Heart right ventricle (tissue), 16 donors: Measurements from ENCODE around the gene RHOG. TPM values are rescaled to one million over a fixed set of nuclear protein-coding genes. Genes with fewer than 3 reads are reported as not detected.
A peak's percentile ranks its signal among the peaks of the same experiment; 100 is the strongest.

Experiments
- ATAC-seq, 8 donors: fragments of 200-7000 bp; cut with Tn5 transposase; one replicate each; pipeline ENCODE4 v1.9.1; 2020; ENCODE audit warnings: mild to moderate bottlenecking in 8 of 8, moderate library complexity in 8 of 8, moderate number of reproducible peaks in 1 of 8
- DNase-seq, 2 donors: peaks; one replicate each; pipeline ENCODE4 v3.0.0-alpha.2; 2020
- H3K27ac ChIP-seq, 10 donors: fragments of 200-600 bp; sonication (generic) in 2 of 10; one replicate each; pipeline versions ENCODE4 v1.5.0 to v1.8.0; 2020 to 2022; ENCODE audit warnings: mild to moderate bottlenecking in 3 of 10
- H3K27me3 ChIP-seq, 7 donors: fragments of 200-600 bp; one replicate each; pipeline ENCODE4 v1.8.0; 2021 to 2022; ENCODE audit warnings: mild to moderate bottlenecking in 2 of 7
- H3K36me3 ChIP-seq, 9 donors: fragments of 200-600 bp; sonication (generic) in 1 of 9; one replicate each; pipeline versions ENCODE4 v1.5.0 to v1.8.0; 2020 to 2022; ENCODE audit warnings: mild to moderate bottlenecking in 2 of 9
- H3K4me1 ChIP-seq, 9 donors: fragments of 200-600 bp; sonication (generic) in 1 of 9; one replicate each; pipeline versions ENCODE4 v1.5.0 to v1.8.0; 2020 to 2022; ENCODE audit warnings: mild to moderate bottlenecking in 4 of 9
- H3K4me3 ChIP-seq, 10 donors: fragments of 200-600 bp; sonication (generic) in 2 of 10; one replicate each; pipeline versions ENCODE4 v1.5.0 to v1.8.0; 2020 to 2022; ENCODE audit warnings: mild to moderate bottlenecking in 7 of 10, moderate library complexity in 2 of 10
- H3K9me3 ChIP-seq, 11 donors: fragments of 200-600 bp in 10 of 11; sonication (generic) in 2 of 11; one replicate each; pipeline versions ENCODE4 v1.5.0 to v1.8.0; 2013 to 2022; ENCODE audit warnings: mild to moderate bottlenecking in 2 of 11, control low read depth in 1 of 11, moderate library complexity in 1 of 11
- WGBS, 2 donors: extraction: QIAGEN DNeasy Blood & Tissue Kit; methylation state at CpG; one replicate each; pipeline ENCODE4 v1.1.7; 2013; ENCODE audit warnings: inconsistent platforms in 1 of 2; 5-methylcytosine and 5-hydroxymethylcytosine counted together
- intact Hi-C, 10 donors: fragments of 100-400 bp; cut with DNase I; formaldehyde crosslinking; loops; one replicate each; pipeline versions ENCODE4 v1.11.1 to v1.14.2; 2022
- long read RNA-seq, 3 donors: library from polyadenylated mRNA; unstranded; transcript quantifications; one replicate each; pipeline ENCODE4 v2.0.0, GENCODE V29; 2020 to 2021
- polyA plus RNA-seq, 2 donors: library from polyadenylated mRNA; stranded (reverse); fragments of 200-250 nt; gene quantifications; one replicate each; pipeline ENCODE4 v1.2.3, GENCODE V29; 2013
- total RNA-seq, 10 donors: library from RNA; stranded (reverse); fragmentation: NEBNext Ultra II Directional in 3 of 10; extraction: Animal tissue kit (Norgen Biotek cat#: 25700) in 3 of 10; gene quantifications; one replicate each; pipeline versions ENCODE4 v1.2.1 to v1.2.4, GENCODE V29; 2021 to 2023
- TF ChIP-seq, protein P1 (sequence below), 9 donors: fragments of 200-600 bp; sonication (generic) in 2 of 9; IDR thresholded peaks; one replicate each; pipeline versions ENCODE4 v1.5.0 to v1.8.0; 2021 to 2022; ENCODE audit warnings: antibody characterized with exemption in 9 of 9, mild to moderate bottlenecking in 5 of 9, moderate library complexity in 1 of 9
- donor health status: Arrhythmogenic right ventricular cardiomyopathy.
- donor health status: ischemic (EF 13 %, LVEDD 7.1; RV severe dilation, severe dysfunction).
- donor health status: healthy with polysubstance abuse.
- donor health status: DM: no; HTN: yes; CAD: no.
- donor health status: DM: no; HTN: no; CAD: no.
- donor health status: ischemic (EF 25% LVEDD 6.9; RV normal size, moderate dysfunction).
- donor health status: ischemic (EF 25% LVEDD 5.7; RV mildly dilated, moderate dysfunction).
- donor health status: healthy.
- donor health status: DM: yes; HTN: yes; CAD: no.
- donor health status: Ischemic cardiomyopathy.
- donor health status: ischemic (EF 35%, LVEDD 5.7; RV mildly dilated, moderate dysfunction).
- donor health status: nonischemic (EF 11% LVEDD 7.7; RV severe dilation, severe dysfunction).
- donor health status: DM: yes; HTN: yes; CAD: no.
- donor health status: PGD.
- donor health status: ischemic (EF 29% LVEDD 5.4; RV normal size, mild dysfunction).
- donor health status: nonischemic (EF 23%, LVEDD 6.1; RV moderate dilation, normal function).

The RHOG gene
- 10 to 100 TPM; 15.3 to 46.9 (median 20.3) TPM for total RNA-seq
- polyA plus RNA-seq: 10 to 100 TPM; 19.3 to 55.7 TPM
- long read RNA-seq, donor 1, transcript RHOG-201 (2 exons, 1,319 nt): major isoform, 9 of 16 reads
- long read RNA-seq, donor 1, partial matches to known transcripts: 6 of 16 reads
- long read RNA-seq, donor 1, other reads (novel, unspliced or antisense): 0 of 16 reads
- long read RNA-seq, donor 2, transcript RHOG-201 (2 exons, 1,319 nt): major isoform, 10 of 22 reads
- long read RNA-seq, donor 2, partial matches to known transcripts: 0 of 22 reads
- long read RNA-seq, donor 2, other reads (novel, unspliced or antisense): 12 of 22 reads
- long read RNA-seq, donor 3, transcript RHOG-201 (2 exons, 1,319 nt): major isoform, 19 of 25 reads
- long read RNA-seq, donor 3, partial matches to known transcripts: 4 of 25 reads
- long read RNA-seq, donor 3, other reads (novel, unspliced or antisense): 2 of 25 reads

DNA sequence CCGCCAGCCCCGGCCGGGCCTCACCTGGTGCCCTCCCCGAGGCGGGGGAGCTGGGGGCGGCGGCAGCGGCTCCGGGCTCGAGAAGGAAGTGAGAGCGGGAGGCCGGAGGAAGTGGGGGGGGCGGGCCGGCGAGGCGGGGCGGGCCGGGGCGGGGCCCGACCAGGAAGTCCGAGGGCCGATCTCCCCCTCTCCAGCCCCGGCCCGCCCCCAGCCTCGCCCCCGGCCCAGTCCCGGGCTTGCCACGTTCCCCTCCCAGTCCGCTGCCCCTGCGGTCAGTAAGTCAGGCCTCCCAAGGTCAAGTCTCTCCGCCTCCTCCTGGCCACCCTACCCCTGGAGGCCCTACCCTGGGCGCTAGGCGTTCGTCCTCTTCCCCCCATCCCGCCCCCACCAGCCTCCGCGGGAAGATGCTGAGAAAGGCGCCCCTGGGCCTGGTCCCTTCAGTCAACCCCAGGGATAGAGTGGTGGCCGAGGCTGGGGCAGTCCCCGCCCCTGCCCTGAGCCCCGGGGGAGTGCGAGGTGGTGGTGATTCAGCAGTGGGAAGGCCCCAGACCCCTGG lies at the start of gene RHOG:
TSS of gene RHOG (minus strand) at position 90 of the 556 bp plus-strand sequence. CDS start 12,821 bp downstream, outside the sequence.
- whole genome bisulfite sequencing, 2 donors: 0 to 1% methylated on average over 16 to 42 of the region's 42 CpGs
- Histone ChIP-seq H3K27ac (peak within 1 kb of the TSS; percentile 93 to 100 (median 97)), H3K9me3 (no peaks in the 10 kb centered on the region), H3K27me3 (no peaks in the 10 kb centered on the region), H3K4me1 (peaks cover 17 to 49% (median 42%) of the 10 kb centered on the region in 9 donors), H3K4me3 (peak within 1 kb of the TSS; percentile 75 to 98 (median 90)), H3K36me3 (peaks cover 0 to 4% (median 0%) of the 10 kb centered on the region in 9 donors)
- TF ChIP-seq, protein P1, sequence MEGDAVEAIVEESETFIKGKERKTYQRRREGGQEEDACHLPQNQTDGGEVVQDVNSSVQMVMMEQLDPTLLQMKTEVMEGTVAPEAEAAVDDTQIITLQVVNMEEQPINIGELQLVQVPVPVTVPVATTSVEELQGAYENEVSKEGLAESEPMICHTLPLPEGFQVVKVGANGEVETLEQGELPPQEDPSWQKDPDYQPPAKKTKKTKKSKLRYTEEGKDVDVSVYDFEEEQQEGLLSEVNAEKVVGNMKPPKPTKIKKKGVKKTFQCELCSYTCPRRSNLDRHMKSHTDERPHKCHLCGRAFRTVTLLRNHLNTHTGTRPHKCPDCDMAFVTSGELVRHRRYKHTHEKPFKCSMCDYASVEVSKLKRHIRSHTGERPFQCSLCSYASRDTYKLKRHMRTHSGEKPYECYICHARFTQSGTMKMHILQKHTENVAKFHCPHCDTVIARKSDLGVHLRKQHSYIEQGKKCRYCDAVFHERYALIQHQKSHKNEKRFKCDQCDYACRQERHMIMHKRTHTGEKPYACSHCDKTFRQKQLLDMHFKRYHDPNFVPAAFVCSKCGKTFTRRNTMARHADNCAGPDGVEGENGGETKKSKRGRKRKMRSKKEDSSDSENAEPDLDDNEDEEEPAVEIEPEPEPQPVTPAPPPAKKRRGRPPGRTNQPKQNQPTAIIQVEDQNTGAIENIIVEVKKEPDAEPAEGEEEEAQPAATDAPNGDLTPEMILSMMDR (IDR thresholded peaks at IDR 0.05): no peak
- ATAC-seq (peak; percentile 85 to 91 (median 88)), DNase-seq (peak; percentile 87)
- intact Hi-C loops: loop anchor here in 5 of 10 donors (1.0 to 5.0 kb wide), 3 partner anchors 34 to 44 kb away; partner anchors contain the start of genes NUP98 (in 4 of the 5) and PGAP2 (in 1 of the 5)

GRCh38 chr11:3890014-3890413 lies 49.3 kb upstream of the RHOG start:
- DNase-seq (no peak), ATAC-seq (no peak)
- Histone ChIP-seq H3K36me3 (no peaks in the 10 kb centered on the region), H3K4me3 (no peak overlapping the region), H3K27ac (no peak overlapping the region), H3K4me1 (peaks cover 2 to 46% (median 41%) of the 10 kb centered on the region in 9 donors), H3K27me3 (no peaks in the 10 kb centered on the region), H3K9me3 (no peaks in the 10 kb centered on the region)
- intact Hi-C loops: no loop called here
- TF ChIP-seq, protein P1 (IDR thresholded peaks at IDR 0.05): no peak
- whole genome bisulfite sequencing, 2 donors: 97 to 98% methylated on average over 2 of the region's 2 CpGs

DNA sequence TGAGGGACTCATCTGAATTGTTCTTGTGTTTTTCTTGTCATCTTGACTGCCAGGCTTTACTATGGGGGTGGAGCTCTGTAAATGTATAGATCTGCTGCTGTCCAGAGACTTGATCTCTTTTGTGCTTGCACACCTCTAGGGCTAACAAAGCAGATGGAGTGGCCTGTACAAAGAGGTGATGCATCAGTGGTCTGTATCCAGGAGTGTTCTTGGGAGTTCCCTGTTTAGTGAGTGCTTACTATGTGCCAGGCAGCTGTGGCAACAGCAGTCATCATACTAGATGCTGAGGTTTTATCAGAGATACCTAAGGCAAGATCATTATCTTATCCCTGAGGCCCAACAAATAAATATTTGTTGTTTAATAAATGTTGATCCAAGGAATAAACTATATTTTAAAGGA lies 48.1 kb upstream of the RHOG start:
- no peaks in the 10 kb centered on the region for H3K27me3 ChIP-seq
- H3K27ac ChIP-seq: no peak overlapping the region
- DNase-seq: no peak
- TF ChIP-seq, protein P1 (IDR thresholded peaks at IDR 0.05): no peak
- intact Hi-C loops: no loop called here
- no peak overlapping the region for H3K4me3 ChIP-seq
- H3K4me1 ChIP-seq: peaks cover 0 to 46% (median 30%) of the 10 kb centered on the region in 9 donors
- no peaks in the 10 kb centered on the region for H3K9me3 ChIP-seq
- no peak for ATAC-seq
- no peaks in the 10 kb centered on the region for H3K36me3 ChIP-seq

- no peak for ATAC-seq
- Histone ChIP-seq H3K27me3 (no peaks in the 10 kb centered on the region), H3K9me3 (no peaks in the 10 kb centered on the region), H3K27ac (no peak overlapping the region), H3K4me1 (peaks cover 0 to 37% (median 18%) of the 10 kb centered on the region in 9 donors), H3K36me3 (no peaks in the 10 kb centered on the region), H3K4me3 (no peak overlapping the region)
- DNase-seq: no peak
- TF ChIP-seq, protein P1 (IDR thresholded peaks at IDR 0.05): no peak
- 76 to 98% methylated on average over 1 of the region's 1 CpG for WGBS, 2 donors
- intact Hi-C loops: no loop called here
Measured at GRCh38 chr11:3886985-3887384, 46.2 kb upstream of the RHOG start.
